Endothelial cell of umbilical vein (primary cell): Measurements from ENCODE around the gene TEN1. TPM values are rescaled to one million over a fixed set of nuclear protein-coding genes. Genes with fewer than 3 reads are reported as not detected.

Experiments
- BruUV-seq: library from RNA; stranded (reverse); fragments of 400-500 nt; replicated peaks from 2 replicates; lab custom pipeline; 2021; lab: Mats Ljungman, UMichigan
- CTCF ChIA-PET: fragments of 300-600, 350-600 bp; sonication (Branson Sonifier 250); formaldehyde crosslinking; loops from one replicate; lab custom pipeline; 2021; ENCODE audit warnings: antibody characterized with exemption, inconsistent platforms; lab: Charles Lee
- POLR2A ChIA-PET: fragments of 300-600, 350-600 bp; sonication (Branson Sonifier 250); formaldehyde crosslinking; loops from one replicate; lab custom pipeline; 2021; ENCODE audit warnings: antibody characterized with exemption, inconsistent platforms; lab: Charles Lee
- DNase-seq: peaks from one replicate; pipeline ENCODE4 v3.0.0-alpha.2; 2011; ENCODE audit warnings: low read depth, low spot score
- FAIRE-seq: peaks from 2 replicates; lab custom pipeline; 2011; peaks lifted over from hg19 to GRCh38; lab: Jason Lieb, UNC
- H2AFZ ChIP-seq: 2 replicates; pipeline ENCODE4 v1.6.0; 2012; ENCODE audit warnings: low read depth, low read length, control low read depth, inconsistent platforms
- H3K27ac ChIP-seq: 2 replicates; pipeline ENCODE4 v1.5.1; 2011; ENCODE audit warnings: low read depth, mild to moderate bottlenecking, control low read depth, low read length, moderate library complexity; ENCODE audit not compliant: insufficient read depth
- H3K27me3 ChIP-seq, 2 experiments: 2 replicates each; pipeline versions ENCODE4 v1.6.0 to v1.6.1; 2011; ENCODE audit warnings: low read length in 2 of 2, mixed read lengths in 1 of 2; ENCODE audit not compliant: control insufficient read depth in 2 of 2, insufficient read depth in 2 of 2
- H3K36me3 ChIP-seq, 2 experiments: 2 replicates in 1 of 2; 3 replicates in 1 of 2; pipeline ENCODE4 v1.5.1; 2011; ENCODE audit warnings: low read length in 2 of 2, mild to moderate bottlenecking in 1 of 2, moderate library complexity in 1 of 2; ENCODE audit not compliant: control insufficient read depth in 2 of 2, insufficient read depth in 2 of 2; ENCODE audit errors: extremely low read depth in 1 of 2
- H3K4me1 ChIP-seq: 3 replicates; pipeline ENCODE4 v1.5.1; 2011; ENCODE audit warnings: mild to moderate bottlenecking, low read length; ENCODE audit not compliant: control insufficient read depth, insufficient read depth; ENCODE audit errors: extremely low read depth
- H3K4me2 ChIP-seq: 2 replicates; pipeline ENCODE4 v1.6.1; 2011; ENCODE audit warnings: low read length, control low read depth, mixed read lengths; ENCODE audit not compliant: insufficient read depth
- H3K4me3 ChIP-seq, 3 experiments: fragments of 200-600 bp in 1 of 3; sonication (generic), shearing (Covaris generic) in 1 of 3; replicated peaks in 1 of 3; 2 replicates each; pipeline ENCODE4 v1.5.1; 2011 to 2016; ENCODE audit warnings: control low read depth in 3 of 3, low read length in 3 of 3, mild to moderate bottlenecking in 2 of 3, inconsistent platforms in 1 of 3, low read depth in 1 of 3, moderate library complexity in 1 of 3; ENCODE audit not compliant: insufficient read depth in 1 of 3
- H3K79me2 ChIP-seq: 2 replicates; pipeline ENCODE4 v1.6.0; 2012; ENCODE audit warnings: low read length, inconsistent platforms; ENCODE audit not compliant: control insufficient read depth, insufficient read depth
- H3K9ac ChIP-seq: replicated peaks from 2 replicates; pipeline ENCODE3; 2011; ENCODE audit warnings: low read length, control low read depth; ENCODE audit not compliant: insufficient read depth; ENCODE audit errors: extremely low read depth
- H3K9me1 ChIP-seq: replicated peaks from 3 replicates; pipeline ENCODE4 v1.6.0; 2011; ENCODE audit warnings: mild to moderate bottlenecking, low read length; ENCODE audit not compliant: control insufficient read depth, insufficient read depth; ENCODE audit errors: extremely low read depth
- H3K9me3 ChIP-seq: replicated peaks from 2 replicates; pipeline ENCODE4 v1.5.1; 2012; ENCODE audit warnings: low read length, inconsistent platforms; ENCODE audit not compliant: control insufficient read depth, insufficient read depth
- H4K20me1 ChIP-seq: replicated peaks from 2 replicates; pipeline ENCODE3; 2011; ENCODE audit warnings: mild to moderate bottlenecking, low read length; ENCODE audit not compliant: control insufficient read depth, insufficient read depth; ENCODE audit errors: extremely low read depth
- EZH2 ChIP-seq: IDR thresholded peaks from 2 replicates; pipeline ENCODE4 v1.6.1; 2012; ENCODE audit warnings: borderline replicate concordance, low read depth, mild to moderate bottlenecking, moderate library complexity, low read length, inconsistent platforms; ENCODE audit not compliant: severe bottlenecking
- FOS ChIP-seq: IDR thresholded peaks from 2 replicates; pipeline ENCODE4 v1.6.1; 2011; ENCODE audit warnings: mild to moderate bottlenecking, low read length, moderate library complexity, borderline replicate concordance; ENCODE audit not compliant: insufficient read depth
- GATA2 ChIP-seq: IDR thresholded peaks from 2 replicates; pipeline ENCODE4 v1.7.0; 2011; ENCODE audit warnings: low read depth, mild to moderate bottlenecking, moderate library complexity, mixed read lengths, low read length; ENCODE audit not compliant: insufficient read length, insufficient read depth
- JUN ChIP-seq: IDR thresholded peaks from 2 replicates; pipeline ENCODE4 v1.6.1; 2011; ENCODE audit warnings: borderline replicate concordance, low read depth; ENCODE audit not compliant: insufficient read length, insufficient read depth
- MYC ChIP-seq: IDR thresholded peaks from one replicate; pipeline ENCODE4 v1.6.1; 2011; ENCODE audit warnings: mild to moderate bottlenecking, low read depth, low read length
- POLR2A ChIP-seq: IDR thresholded peaks from 2 replicates; pipeline ENCODE4 v1.6.1; 2012; ENCODE audit warnings: low read depth, mild to moderate bottlenecking, control low read depth, low read length
- POLR2AphosphoS5 ChIP-seq: IDR thresholded peaks from 2 replicates; pipeline ENCODE4 v1.6.1; 2012; ENCODE audit warnings: low read depth, mild to moderate bottlenecking, control low read depth, low read length, moderate library complexity; ENCODE audit not compliant: insufficient read depth
- dilution Hi-C: fragments of 300-500 bp; cut with MboI; formaldehyde crosslinking; loops from one replicate; pipeline ENCODE4 v1.15.0; 2019; ENCODE audit warnings: low sequenced_read_pairs; ENCODE audit not compliant: extremely low pct_ligation_motif_present
- intact Hi-C: fragments of 100-400 bp; cut with micrococcal nuclease; formaldehyde crosslinking; loops from one replicate; pipeline ENCODE4 v1.10.0; 2022
- polyA plus RNA-seq, 4 experiments: library from polyadenylated mRNA; depleted of rRNA in 3 of 4; stranded (reverse) in 3 of 4; unstranded in 1 of 4; fragments of >200 nt; gene quantifications; 2 replicates each; pipeline versions ENCODE4 v1.2.1 to v1.2.3, GENCODE V29; 2011 to 2012; ENCODE audit warnings: missing spikeins in 1 of 4
- total RNA-seq: library from RNA; stranded (reverse); gene quantifications from 2 replicates; pipeline ENCODE4 v1.2.3, GENCODE V29; 2021
- TF ChIP-seq, protein P1 (sequence below), 2 donors: IDR thresholded peaks; 1 replicate in 1 of 2; 2 replicates in 1 of 2; pipeline ENCODE4 v1.5.1; 2011; ENCODE audit warnings: low read length in 2 of 2, mild to moderate bottlenecking in 2 of 2, moderate library complexity in 2 of 2, control low read depth in 1 of 2, inconsistent platforms in 1 of 2, low read depth in 1 of 2; ENCODE audit not compliant: insufficient read depth in 1 of 2; ENCODE audit errors: extremely low read depth in 1 of 2
- TF ChIP-seq, protein P2 (sequence below): IDR thresholded peaks from 2 replicates; pipeline ENCODE4 v1.6.1; 2011; ENCODE audit not compliant: insufficient read depth, insufficient read length

TEN1 gene
- total and polyA plus RNA-seq, 2 donors (not counting 3 experiments of a cell fraction or from before 2014, with no cell fraction given), result 18.8 to 29.0 TPM

DNA sequence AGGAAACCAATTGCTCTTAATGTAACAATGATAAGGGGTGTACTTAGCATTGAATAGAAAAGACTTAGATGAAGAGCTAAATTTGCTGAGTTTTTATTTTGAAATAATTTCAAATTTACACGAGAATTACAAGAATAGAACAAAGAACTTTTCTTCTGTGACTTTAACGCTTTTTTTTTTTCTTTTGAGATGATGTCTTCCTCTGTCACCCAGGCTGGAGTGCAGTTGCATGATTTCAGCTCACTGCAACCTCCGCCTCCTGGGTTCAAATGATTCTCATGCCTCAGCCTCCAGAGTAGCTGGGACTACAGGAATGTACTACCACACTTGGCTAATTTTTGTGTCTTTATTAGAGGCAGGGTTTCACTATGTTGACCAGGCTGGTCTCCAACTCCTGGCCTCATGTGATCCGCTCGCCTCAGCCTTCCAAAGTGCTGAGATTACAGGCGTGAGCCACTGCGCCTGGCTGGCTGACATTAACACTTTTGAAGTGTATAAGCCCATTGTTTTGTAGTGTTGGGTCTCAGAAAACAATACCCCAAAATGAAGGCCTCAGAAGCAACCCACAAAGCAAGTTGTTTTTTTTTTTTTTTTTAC is 2.1 kb downstream of the TEN1 start:
- H3K4me3 ChIP-seq, result no peak overlapping the region
- CTCF ChIA-PET, result interaction anchor here (1.0 kb wide), 1 partner anchor 30 kb away, joined by 3 read pairs; no protein-coding TSS in a partner anchor
- TF ChIP-seq, protein P1, sequence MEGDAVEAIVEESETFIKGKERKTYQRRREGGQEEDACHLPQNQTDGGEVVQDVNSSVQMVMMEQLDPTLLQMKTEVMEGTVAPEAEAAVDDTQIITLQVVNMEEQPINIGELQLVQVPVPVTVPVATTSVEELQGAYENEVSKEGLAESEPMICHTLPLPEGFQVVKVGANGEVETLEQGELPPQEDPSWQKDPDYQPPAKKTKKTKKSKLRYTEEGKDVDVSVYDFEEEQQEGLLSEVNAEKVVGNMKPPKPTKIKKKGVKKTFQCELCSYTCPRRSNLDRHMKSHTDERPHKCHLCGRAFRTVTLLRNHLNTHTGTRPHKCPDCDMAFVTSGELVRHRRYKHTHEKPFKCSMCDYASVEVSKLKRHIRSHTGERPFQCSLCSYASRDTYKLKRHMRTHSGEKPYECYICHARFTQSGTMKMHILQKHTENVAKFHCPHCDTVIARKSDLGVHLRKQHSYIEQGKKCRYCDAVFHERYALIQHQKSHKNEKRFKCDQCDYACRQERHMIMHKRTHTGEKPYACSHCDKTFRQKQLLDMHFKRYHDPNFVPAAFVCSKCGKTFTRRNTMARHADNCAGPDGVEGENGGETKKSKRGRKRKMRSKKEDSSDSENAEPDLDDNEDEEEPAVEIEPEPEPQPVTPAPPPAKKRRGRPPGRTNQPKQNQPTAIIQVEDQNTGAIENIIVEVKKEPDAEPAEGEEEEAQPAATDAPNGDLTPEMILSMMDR (IDR thresholded peaks at IDR 0.05; ENCODE audit: extremely low read depth in 1 of 2, insufficient read depth in 1 of 2, low read depth in 1 of 2, low read length in 2 of 2), result no peak
- no peak for TF ChIP-seq MYC
- no peak for TF ChIP-seq POLR2AphosphoS5
- no peak for TF ChIP-seq POLR2A
- TF ChIP-seq FOS, result no peak
- no peak for TF ChIP-seq EZH2
- no peak for TF ChIP-seq JUN
- no peak for TF ChIP-seq GATA2
- TF ChIP-seq, protein P2, sequence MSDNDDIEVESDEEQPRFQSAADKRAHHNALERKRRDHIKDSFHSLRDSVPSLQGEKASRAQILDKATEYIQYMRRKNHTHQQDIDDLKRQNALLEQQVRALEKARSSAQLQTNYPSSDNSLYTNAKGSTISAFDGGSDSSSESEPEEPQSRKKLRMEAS, result no peak

More for the DNA sequence above, 2.1 kb downstream of the TEN1 start:
- Histone ChIP-seq H3K9me3 (no peaks in the 10 kb centered on the region), H3K9me1 (no peaks in the 10 kb centered on the region), H3K4me2 (no peak overlapping the region), H3K27ac (no peak overlapping the region), H4K20me1 (no peaks in the 10 kb centered on the region), H3K79me2 (peaks cover 12% of the 10 kb centered on the region), H3K36me3 (no peaks in the 10 kb centered on the region), H2AFZ (no peak overlapping the region), H3K4me1 (peaks cover 17% of the 10 kb centered on the region), H3K27me3 (no peaks in the 10 kb centered on the region), H3K9ac (no peak overlapping the region)
- intact Hi-C loops, result no loop called here
- POLR2A ChIA-PET, result no interaction called here
- no TSS peak for BruUV-seq
- dilution Hi-C loops, result no loop called here
- DNase-seq, result no peak
- no peak for FAIRE-seq
